K562 (cell line): ENCODE data around the gene KRTAP16-1. TPM values are rescaled to one million over a fixed set of nuclear protein-coding genes. Genes with fewer than 3 reads are reported as not detected.

Experiments used
- ATAC-seq: fragments of 200-7000 bp; cut with Tn5 transposase; 3 replicates; pipeline ENCODE4 v1.9.1; 2020; ENCODE audit warnings: moderate library complexity
- BruUV-seq: library from RNA; stranded (reverse); fragments of 400-500 nt; replicated peaks from 2 replicates; lab custom pipeline; 2021; lab: Mats Ljungman, UMichigan
- CTCF ChIA-PET: fragments of 300-600 bp; formaldehyde crosslinking; extraction: SDS; loops from one replicate; lab custom pipeline; 2021; ENCODE audit warnings: low intra/inter-chr PET ratio; lab: Yijun Ruan, JAX
- POLR2A ChIA-PET: fragments of 300-600, 350-650 bp; sonication (Branson Sonifier 250); formaldehyde crosslinking; extraction: SDS; loops from one replicate; lab custom pipeline; 2021; ENCODE audit warnings: antibody characterized with exemption, inconsistent platforms; lab: Yijun Ruan, JAX
- DNase-seq, 4 experiments: peaks; one replicate each; pipeline versions ENCODE4 v3.0.0 to v3.0.0-alpha.2; 2011 to 2018; ENCODE audit warnings: low spot score in 3 of 4, mixed read lengths in 3 of 4; ENCODE audit errors: extremely low read depth in 1 of 4
- FAIRE-seq: peaks from 2 replicates; lab custom pipeline; 2011; peaks lifted over from hg19 to GRCh38; lab: Jason Lieb, UNC
- H2AFZ ChIP-seq: 2 replicates; pipeline ENCODE4 v1.6.0; 2011; ENCODE audit warnings: low read depth, low read length, control low read depth, inconsistent platforms
- H3K27ac ChIP-seq: fragments of 200-600 bp; 3 replicates; pipeline ENCODE4 v1.8.0; 2011; ENCODE audit warnings: low read depth, mild to moderate bottlenecking, control low read depth, inconsistent platforms, low read length, moderate library complexity, mixed read lengths; ENCODE audit errors: extremely low read depth
- H3K27me3 ChIP-seq, 2 experiments: fragments of 300-600 bp in 1 of 2; 2 replicates in 1 of 2; 3 replicates in 1 of 2; pipeline versions ENCODE4 v1.6.0 to v1.8.0; 2011; ENCODE audit warnings: inconsistent platforms in 2 of 2, low read length in 2 of 2, mild to moderate bottlenecking in 1 of 2, mixed read lengths in 1 of 2, moderate library complexity in 1 of 2; ENCODE audit not compliant: control insufficient read depth in 2 of 2, insufficient read depth in 2 of 2
- H3K36me3 ChIP-seq: fragments of 300-600 bp; 3 replicates; pipeline ENCODE4 v1.8.0; 2011; ENCODE audit warnings: mild to moderate bottlenecking, low read length, inconsistent platforms; ENCODE audit not compliant: control insufficient read depth, insufficient read depth
- H3K4me1 ChIP-seq, 2 experiments: fragments of 200-600 bp in 1 of 2; replicated peaks in 1 of 2; 2 replicates in 1 of 2; 3 replicates in 1 of 2; pipeline versions ENCODE4 v1.5.1 to v1.8.0; 2011; ENCODE audit warnings: inconsistent platforms in 2 of 2, low read length in 2 of 2, mild to moderate bottlenecking in 1 of 2, mixed read lengths in 1 of 2, moderate library complexity in 1 of 2; ENCODE audit not compliant: control insufficient read depth in 2 of 2, insufficient read depth in 2 of 2
- H3K4me2 ChIP-seq: 2 replicates; pipeline ENCODE4 v1.6.1; 2011; ENCODE audit warnings: low read length, control low read depth, inconsistent platforms, mixed read lengths; ENCODE audit not compliant: insufficient read depth
- H3K4me3 ChIP-seq: fragments of 200-600 bp; sonication (generic), shearing (Covaris generic); 2 replicates; pipeline ENCODE4 v1.5.1; 2016; ENCODE audit warnings: control low read depth, inconsistent platforms
- H3K79me2 ChIP-seq: fragments of 200-600 bp; 3 replicates; pipeline ENCODE4 v1.8.0; 2011; ENCODE audit warnings: low read length, inconsistent platforms; ENCODE audit not compliant: control insufficient read depth, insufficient read depth
- H3K9ac ChIP-seq, 2 experiments: 2 replicates each; pipeline versions ENCODE4 v1.6.0 to v1.6.1; 2011; ENCODE audit warnings: low read depth in 2 of 2, low read length in 2 of 2, control low read depth in 1 of 2, inconsistent platforms in 1 of 2, mild to moderate bottlenecking in 1 of 2, mixed read lengths in 1 of 2; ENCODE audit not compliant: insufficient read depth in 1 of 2
- H3K9me1 ChIP-seq: one replicate; pipeline ENCODE4 v1.6.0; 2011; ENCODE audit warnings: inconsistent platforms, mild to moderate bottlenecking, low read length, moderate library complexity; ENCODE audit not compliant: control insufficient read depth, insufficient read depth
- H3K9me3 ChIP-seq: replicated peaks from 2 replicates; pipeline ENCODE4 v1.5.1; 2011; ENCODE audit warnings: low read depth, low read length, inconsistent platforms; ENCODE audit not compliant: control insufficient read depth, insufficient read depth
- H4K20me1 ChIP-seq: replicated peaks from 2 replicates; pipeline ENCODE4 v1.6.1; 2011; ENCODE audit warnings: low read length, inconsistent platforms, mixed read lengths; ENCODE audit not compliant: control insufficient read depth, insufficient read depth
- CXXC5 ChIP-seq: fragments of 250-450 bp; sonication (Bioruptor Pico); IDR thresholded peaks from 2 replicates; pipeline ENCODE4 v1.8.0; 2022; ENCODE audit warnings: inconsistent platforms, mild to moderate bottlenecking, moderate library complexity
- DDX20 ChIP-seq: fragments of 450-650 bp; IDR thresholded peaks from 2 replicates; pipeline ENCODE4 v1.6.1; 2016; ENCODE audit warnings: missing genetic modification characterization, low read depth, mild to moderate bottlenecking, missing compliant biosample characterization, moderate library complexity
- EP400 ChIP-seq: fragments of 450-650 bp; IDR thresholded peaks from 2 replicates; pipeline ENCODE4 v1.6.1; 2017; ENCODE audit warnings: antibody characterized with exemption, mild to moderate bottlenecking, moderate library complexity
- FOXK1 ChIP-seq: sonication (generic); formaldehyde crosslinking; IDR thresholded peaks from 2 replicates; pipeline ENCODE4 v1.8.0; 2022; ENCODE audit warnings: missing genetic modification reagents, mild to moderate bottlenecking, borderline replicate concordance
- FOXK2 ChIP-seq, 2 experiments: fragments of 450-650 bp; IDR thresholded peaks in 1 of 2; conservative IDR thresholded peaks in 1 of 2; 2 replicates each; pipeline ENCODE4 v1.6.1; 2016; ENCODE audit warnings: low read depth in 2 of 2, mild to moderate bottlenecking in 1 of 2
- HNRNPK ChIP-seq: fragments of 200-400 bp; formaldehyde crosslinking; IDR thresholded peaks from one replicate; pipeline ENCODE4 v1.6.1; 2018; ENCODE audit warnings: mild to moderate bottlenecking, low read depth, low read length; ENCODE audit not compliant: poor library complexity, severe bottlenecking
- NR1H2 ChIP-seq: sonication (generic); formaldehyde crosslinking; IDR thresholded peaks from 2 replicates; pipeline ENCODE4 v1.4.0; 2020; ENCODE audit warnings: mild to moderate bottlenecking, missing genetic modification reagents
- POLR2B ChIP-seq: fragments of 450-650 bp; IDR thresholded peaks from 2 replicates; pipeline ENCODE4 v1.6.1; 2018; ENCODE audit warnings: low read depth; ENCODE audit not compliant: partially characterized antibody
- SAFB2 ChIP-seq: fragments of 200-400 bp; formaldehyde crosslinking; IDR thresholded peaks from 2 replicates; pipeline ENCODE4 v1.6.1; 2018; ENCODE audit warnings: borderline replicate concordance, low read length, low read depth, moderate library complexity; ENCODE audit not compliant: severe bottlenecking
- SMAD2 ChIP-seq: fragments of 150-350 bp; IDR thresholded peaks from 2 replicates; pipeline ENCODE4 v1.6.1; 2014; ENCODE audit warnings: low read depth, mild to moderate bottlenecking, low read length
- SNIP1 ChIP-seq: fragments of 450-650 bp; IDR thresholded peaks from 2 replicates; pipeline ENCODE4 v1.7.1; 2017; ENCODE audit warnings: low read depth, mild to moderate bottlenecking
- SNRNP70 ChIP-seq: fragments of 200-400 bp; formaldehyde crosslinking; optimal IDR thresholded peaks from 2 replicates; pipeline ENCODE3; 2017; ENCODE audit warnings: low read depth, low read length
- ZBTB1 ChIP-seq: sonication (generic); formaldehyde crosslinking; IDR thresholded peaks from 2 replicates; pipeline ENCODE4 v1.8.1; 2023; ENCODE audit warnings: missing genetic modification reagents, low read depth, mild to moderate bottlenecking, borderline replicate concordance
- ZHX1 ChIP-seq: fragments of 150-350 bp; conservative IDR thresholded peaks from 2 replicates; pipeline ENCODE4 v1.6.1; 2014; ENCODE audit warnings: low read length
- ZNF121 ChIP-seq: sonication (generic); formaldehyde crosslinking; conservative IDR thresholded peaks from 2 replicates; pipeline ENCODE4 v1.8.0; 2022; ENCODE audit warnings: missing genetic modification reagents
- ZNF347 ChIP-seq: fragments of 450-650 bp; formaldehyde crosslinking; IDR thresholded peaks from 2 replicates; pipeline ENCODE4 v1.4.0; 2020; ENCODE audit warnings: low read depth, mild to moderate bottlenecking, moderate library complexity
- WGBS: fragments of 100-300 bp; shearing (Covaris generic); methylation state at CpG from one replicate; pipeline ENCODE4 v1.1.6; 2016; ENCODE audit warnings: low coverage, mixed read lengths; ENCODE audit not compliant: insufficient coverage; ENCODE audit errors: missing lambda C conversion rate; 5-methylcytosine and 5-hydroxymethylcytosine counted together
- in situ Hi-C: fragments of 300-500 bp; cut with MboI; formaldehyde crosslinking; loops from 4 replicates; pipeline ENCODE4 v1.15.0; 2018; ENCODE audit warnings: inconsistent platforms, mixed read lengths
- intact Hi-C: fragments of 100-400 bp; cut with micrococcal nuclease; formaldehyde crosslinking; loops from 2 replicates; pipeline ENCODE4 v1.14.2; 2022
- polyA plus RNA-seq, 8 experiments: library from polyadenylated mRNA; depleted of rRNA in 4 of 8; stranded (reverse) in 5 of 8; unstranded in 3 of 8; fragments of >200 nt; fragmentation: Nextera tagmentation in 2 of 8; fragmentation: Illumina TruSeq in 1 of 8; extraction: Ambion mirVana in 2 of 8; extraction: Trizol in 1 of 8; gene quantifications; 2 replicates each; pipeline versions ENCODE4 v1.2.1 to v1.2.3, GENCODE V29; 2011 to 2014; ENCODE audit warnings: inconsistent platforms in 1 of 8, missing spikeins in 1 of 8
- total RNA-seq, 7 experiments: library from RNA; depleted of rRNA in 6 of 7; stranded (reverse); fragments of >200 nt in 6 of 7; fragmentation: Illumina TruSeq in 2 of 7; extraction: Trizol in 2 of 7; gene quantifications; 2 replicates each; pipeline versions ENCODE4 v1.2.1 to v1.2.3, GENCODE V29; 2011 to 2021; ENCODE audit warnings: low replicate concordance in 1 of 7
- TF ChIP-seq, protein P1 (sequence below): sonication (generic); formaldehyde crosslinking; IDR thresholded peaks from 2 replicates; pipeline ENCODE4 v1.9.0; 2022; ENCODE audit warnings: mild to moderate bottlenecking, missing genetic modification reagents

The KRTAP16-1 gene
- total and polyA plus RNA-seq, 9 of the 15 experiments (the other 6 are each of a cell fraction or from before 2014, with no cell fraction given) = not detected

DNA sequence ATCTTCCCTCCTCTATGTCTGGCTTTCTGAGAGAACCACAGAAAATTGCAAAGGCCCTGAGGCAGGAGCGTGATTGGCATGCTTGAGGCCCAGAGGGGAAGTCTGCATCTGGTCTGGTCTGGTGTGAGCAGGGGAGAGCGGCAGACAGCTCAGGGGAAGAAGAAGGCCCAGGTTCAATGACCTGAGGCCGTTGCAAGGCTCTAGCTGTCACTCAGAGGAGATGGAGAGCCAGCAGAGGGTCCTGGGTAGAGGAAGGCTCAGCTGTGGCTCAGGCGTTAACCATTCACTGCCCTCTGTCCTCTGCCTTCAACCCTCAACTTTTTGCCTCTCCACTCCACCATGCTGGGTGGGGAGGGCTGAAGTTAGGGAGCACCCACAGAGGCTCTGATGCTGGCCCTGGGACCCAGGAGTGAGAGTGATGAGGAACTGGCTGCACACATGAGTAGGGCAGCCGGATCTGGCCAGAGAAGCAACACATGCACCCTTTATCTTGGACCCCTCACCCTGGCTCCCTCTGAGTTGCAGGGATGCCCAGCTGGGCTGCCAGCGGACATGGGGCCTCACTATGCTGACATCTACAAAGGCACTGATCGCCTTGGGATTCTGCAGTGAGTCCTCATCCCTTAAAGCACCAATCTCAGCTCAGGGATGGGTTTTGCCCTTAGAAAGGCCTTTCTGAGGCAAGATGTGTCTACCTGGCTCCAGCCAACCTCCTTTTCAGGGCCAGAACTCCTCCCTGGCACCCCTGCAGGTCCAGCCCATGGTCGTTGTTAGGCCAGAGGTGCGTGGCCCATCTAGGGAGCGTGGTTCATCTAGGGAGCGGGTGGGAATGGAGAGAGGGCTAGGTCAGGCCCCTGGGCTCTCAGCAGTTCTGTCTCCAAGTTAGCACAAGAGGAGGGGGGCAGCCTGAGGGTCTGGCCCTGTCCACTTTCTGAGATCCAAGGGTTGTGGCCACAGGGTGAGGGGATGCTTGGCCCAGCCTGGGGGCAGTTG, 14.1 kb upstream of the KRTAP16-1 start:
- POLR2A ChIA-PET = interaction anchor here (1.0 to 1.2 kb wide), 3 partner anchors 9 to 27 kb away, joined by 3 read pairs; no protein-coding TSS in a partner anchor

More for the DNA sequence above, 14.1 kb upstream of the KRTAP16-1 start:
- no peak overlapping the region for H3K4me2 ChIP-seq
- no peaks in the 10 kb centered on the region for H3K79me2 ChIP-seq
- no peaks in the 10 kb centered on the region; a peak in 1 of 5 replicates for H3K27me3 ChIP-seq
- CTCF ChIA-PET = interaction anchor here (0.7 to 1.4 kb wide), 4 partner anchors 225 to 466 kb away, joined by 3 to 4 read pairs (median 4); no protein-coding TSS in a partner anchor
- no peak for DNase-seq
- no peaks in the 10 kb centered on the region for H3K4me1 ChIP-seq
- ATAC-seq = no peak
- no peak overlapping the region for H3K4me3 ChIP-seq
- intact Hi-C loops = loop anchor here (2.0 kb wide), 2 partner anchors 466 to 520 kb away; no protein-coding TSS in a partner anchor
- no peaks in the 10 kb centered on the region; the same call in 1 of the 2 replicates for H4K20me1 ChIP-seq
- H3K9ac ChIP-seq = no peak overlapping the region; a peak in 1 of 4 replicates
- in situ Hi-C loops = no loop called here
- FAIRE-seq = no peak
- H3K9me1 ChIP-seq = no peaks in the 10 kb centered on the region
- H3K27ac ChIP-seq = no peak overlapping the region
- H3K9me3 ChIP-seq = no peaks in the 10 kb centered on the region
- BruUV-seq = no TSS peak
- TF ChIP-seq POLR2B (no peak), FOXK2 (conservative IDR thresholded peaks at IDR 0.05 in 1 of 2, IDR thresholded peaks at IDR 0.05 in 1 of 2; ENCODE audit: low read depth in 2 of 2) (no peak), SAFB2 (no peak), SNRNP70 (no peak), NR1H2 (no peak), ZNF121 (no peak), HNRNPK (no peak), EP400 (no peak), ZHX1 (no peak), CXXC5 (CRISPR knock-in tag) (no peak), SNIP1 (no peak), FOXK1 (CRISPR knock-in tag) (no peak), SMAD2 (no peak), ZBTB1 (CRISPR knock-in tag) (no peak), ZNF347 (no peak), DDX20 (no peak)
- TF ChIP-seq, protein P1, sequence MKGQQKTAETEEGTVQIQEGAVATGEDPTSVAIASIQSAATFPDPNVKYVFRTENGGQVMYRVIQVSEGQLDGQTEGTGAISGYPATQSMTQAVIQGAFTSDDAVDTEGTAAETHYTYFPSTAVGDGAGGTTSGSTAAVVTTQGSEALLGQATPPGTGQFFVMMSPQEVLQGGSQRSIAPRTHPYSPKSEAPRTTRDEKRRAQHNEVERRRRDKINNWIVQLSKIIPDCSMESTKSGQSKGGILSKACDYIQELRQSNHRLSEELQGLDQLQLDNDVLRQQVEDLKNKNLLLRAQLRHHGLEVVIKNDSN = no peak
- WGBS = 1% methylated on average over 11 of the region's 11 CpGs
- no peak overlapping the region for H2AFZ ChIP-seq
- no peaks in the 10 kb centered on the region for H3K36me3 ChIP-seq
